Osteocyte (in vitro differentiated cells): ENCODE results near the gene ZNF839. TPM values are rescaled to one million over a fixed set of nuclear protein-coding genes. Genes with fewer than 3 reads are reported as not detected.

Experiments used
- DNase-seq: peaks from one replicate; pipeline ENCODE4 v3.0.0; 2021; ENCODE audit warnings: mixed read lengths; ENCODE audit not compliant: unreplicated experiment; ENCODE audit errors: extremely low spot score
- H3K27ac Mint-ChIP-seq: one replicate; pipeline ENCODE4 v1.8.0; 2021; ENCODE audit warnings: mild to moderate bottlenecking, mixed read lengths; ENCODE audit not compliant: unreplicated experiment
- H3K27me3 Mint-ChIP-seq: one replicate; pipeline ENCODE4 v1.8.0; 2021; ENCODE audit warnings: mixed read lengths; ENCODE audit not compliant: unreplicated experiment
- H3K36me3 Mint-ChIP-seq: one replicate; pipeline ENCODE4 v1.8.0; 2021; ENCODE audit warnings: mixed read lengths; ENCODE audit not compliant: unreplicated experiment
- H3K4me1 Mint-ChIP-seq: one replicate; pipeline ENCODE4 v1.8.0; 2021; ENCODE audit warnings: mixed read lengths; ENCODE audit not compliant: unreplicated experiment
- H3K4me3 Mint-ChIP-seq: one replicate; pipeline ENCODE4 v1.8.0; 2021; ENCODE audit warnings: mild to moderate bottlenecking, moderate library complexity, mixed read lengths; ENCODE audit not compliant: unreplicated experiment
- H3K9me3 Mint-ChIP-seq: one replicate; pipeline ENCODE4 v1.8.0; 2021; ENCODE audit warnings: mixed read lengths; ENCODE audit not compliant: unreplicated experiment
- CTCF ChIP-seq: fragments of 200-600 bp; sonication (generic); IDR thresholded peaks from 2 replicates; pipeline ENCODE4 v1.5.0; 2021; ENCODE audit warnings: antibody characterized with exemption, mild to moderate bottlenecking, moderate library complexity
- total RNA-seq: library from RNA; stranded (reverse); gene quantifications from 2 replicates; pipeline ENCODE4 v1.2.1, GENCODE V29; 2021

ZNF839 gene
- total RNA-seq, 1 donor from 2014 or later, result 10.1 TPM

- Mint-ChIP-seq H3K27ac (no peak overlapping the region), H3K9me3 (no peaks in the 10 kb centered on the region), H3K36me3 (no peaks in the 10 kb centered on the region), H3K4me3 (peak overlapping the region; percentile 72), H3K27me3 (no peaks in the 10 kb centered on the region), H3K4me1 (peaks cover 44% of the 10 kb centered on the region)
- no peak for DNase-seq
- no peak for TF ChIP-seq CTCF
These were observed 4.4 kb upstream of the ZNF839 start for GRCh38 chr14:102315121-102315520.

- Mint-ChIP-seq H3K27ac (peak overlapping the region; percentile 97), H3K4me3 (peak overlapping the region; percentile 89), H3K27me3 (no peaks in the 10 kb centered on the region), H3K9me3 (no peaks in the 10 kb centered on the region), H3K4me1 (peaks cover 51% of the 10 kb centered on the region), H3K36me3 (no peaks in the 10 kb centered on the region)
- DNase-seq, result no peak
- no peak for TF ChIP-seq CTCF
These were observed 3.2 kb upstream of the ZNF839 start for GRCh38 chr14:102316338-102316742.

GRCh38 chr14:102316743-102317563 is 2.6 kb upstream of the ZNF839 start:
- Mint-ChIP-seq H3K27ac (peak overlapping the region; percentile 97), H3K36me3 (no peaks in the 10 kb centered on the region)

GRCh38 chr14:102317564-102318248 is 1.8 kb upstream of the ZNF839 start:
- no peak for TF ChIP-seq CTCF
- H3K9me3 Mint-ChIP-seq, result no peaks in the 10 kb centered on the region

More at GRCh38 chr14:102316743-102317563, 2.6 kb upstream of the ZNF839 start:
- peaks cover 51% of the 10 kb centered on the region for H3K4me1 Mint-ChIP-seq
- DNase-seq, result peak; percentile 98
- H3K4me3 Mint-ChIP-seq, result peak overlapping the region; percentile 89
- no peaks in the 10 kb centered on the region for H3K9me3 Mint-ChIP-seq
- H3K27me3 Mint-ChIP-seq, result no peaks in the 10 kb centered on the region
- TF ChIP-seq CTCF, result peak; percentile 59

GRCh38 chr14:102318781-102319276 is 717 bp upstream of the ZNF839 start:
- DNase-seq, result no peak
- no peak for TF ChIP-seq CTCF
- peak overlapping the region; percentile 98 for H3K27ac Mint-ChIP-seq
- peak overlapping the region; percentile 89 for H3K4me3 Mint-ChIP-seq
- H3K27me3 Mint-ChIP-seq, result no peaks in the 10 kb centered on the region
- H3K4me1 Mint-ChIP-seq, result peaks cover 55% of the 10 kb centered on the region
- no peaks in the 10 kb centered on the region for H3K36me3 Mint-ChIP-seq
- H3K9me3 Mint-ChIP-seq, result no peaks in the 10 kb centered on the region

More at GRCh38 chr14:102317564-102318248, 1.8 kb upstream of the ZNF839 start:
- Mint-ChIP-seq H3K27me3 (no peaks in the 10 kb centered on the region), H3K36me3 (no peaks in the 10 kb centered on the region), H3K27ac (peak overlapping the region; percentile 97), H3K4me1 (peaks cover 51% of the 10 kb centered on the region), H3K4me3 (peak overlapping the region; percentile 89)
- no peak for DNase-seq
